ENCODE results near the gene GPC2.
"Not testable (repeated sequence)": the region's sequence is repeated elsewhere in the genome, so short reads cannot be mapped to it uniquely, and the experiment has no call there.

GPC2 gene

GRCh38 chr7:100198266-100198665, 21.1 kb upstream of the GPC2 start:
- no peak for DNase-seq

- not testable (repeated sequence) for DNase-seq
These were observed 18.7 kb upstream of the GPC2 start for GRCh38 chr7:100195901-100196322.

DNA sequence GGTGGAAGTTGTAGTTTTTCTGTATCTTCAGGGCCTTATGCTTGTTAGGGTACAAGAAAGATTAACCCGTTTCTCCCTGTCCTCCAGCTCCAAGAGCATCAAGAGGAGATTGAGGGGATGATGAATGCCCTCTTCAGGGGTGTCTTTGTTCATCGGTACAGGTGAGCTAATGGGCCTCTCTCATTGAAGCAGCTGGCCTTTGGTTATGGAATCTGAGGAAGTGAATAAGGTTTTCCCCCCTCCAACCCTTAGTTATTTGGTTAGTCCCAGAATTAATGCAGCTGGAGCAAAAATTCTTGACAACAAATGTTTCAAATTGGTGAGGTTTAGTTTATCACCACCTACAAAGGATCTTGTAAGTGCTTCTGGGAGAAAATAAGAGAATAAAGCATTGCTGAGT, 18.0 kb upstream of the GPC2 start:
- DNase-seq: no peak

GRCh38 chr7:100192969-100193368, 15.8 kb upstream of the GPC2 start:
- DNase-seq: no peak

DNA sequence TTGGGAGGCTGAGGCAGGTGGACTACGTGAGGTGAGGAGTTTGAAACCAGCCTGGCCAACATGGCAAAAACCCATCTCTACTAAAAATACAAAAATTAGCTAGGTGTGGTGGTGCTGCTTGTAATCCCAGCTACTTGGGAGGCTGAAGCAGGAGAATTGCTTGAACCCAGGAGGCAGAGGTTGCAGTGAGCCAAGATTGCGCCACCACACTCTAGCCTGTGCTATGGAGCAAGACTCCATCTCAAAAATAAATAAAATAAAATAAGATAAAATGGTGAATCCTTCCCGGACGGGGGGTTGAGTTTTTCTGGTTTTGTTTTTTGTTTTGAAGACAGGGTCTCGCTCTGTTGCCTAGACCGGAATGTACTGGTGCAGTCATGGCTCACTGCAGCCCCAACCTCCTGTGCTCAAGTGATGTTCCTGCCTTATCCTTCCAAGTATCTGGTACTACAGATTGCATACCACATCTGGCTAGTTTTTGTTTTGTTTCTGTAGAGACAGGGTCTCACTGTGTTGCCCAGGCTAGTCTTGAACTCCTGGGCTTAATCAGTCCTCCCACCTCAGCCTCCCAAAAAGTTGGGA, 15.2 kb upstream of the GPC2 start:
- not testable (repeated sequence) for DNase-seq

DNA sequence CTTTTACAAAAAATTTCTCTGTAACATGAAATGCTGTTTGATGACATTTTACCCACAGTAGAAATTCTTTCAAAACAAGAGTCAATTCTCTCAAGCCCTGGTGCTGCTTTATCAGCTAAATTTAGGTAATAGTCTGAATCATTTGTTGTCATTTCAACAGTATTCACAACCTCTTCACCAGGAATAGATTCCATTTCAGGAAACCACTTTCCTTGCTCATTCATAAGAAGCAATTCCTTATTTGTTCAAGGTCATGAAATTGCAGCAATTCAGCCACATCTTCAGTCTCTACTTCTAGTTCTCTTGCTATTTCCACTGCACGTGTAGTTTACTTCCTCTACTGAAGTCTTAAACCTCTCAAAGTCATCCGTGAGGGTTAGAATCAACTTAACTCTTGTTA, 14.6 kb upstream of the GPC2 start:
- no peak for DNase-seq

GRCh38 chr7:100190048-100190711, 13.0 kb upstream of the GPC2 start:
- DNase-seq: no peak

- DNase-seq: no peak
These were observed 11.9 kb upstream of the GPC2 start for GRCh38 chr7:100189061-100189460.

- DNase-seq: no peak
These were observed 8.5 kb upstream of the GPC2 start for GRCh38 chr7:100185726-100186125.

- not testable (repeated sequence) for DNase-seq
These were observed 5.9 kb upstream of the GPC2 start for GRCh38 chr7:100183090-100183489.

- DNase-seq: not testable (repeated sequence)
These were observed 5.4 kb upstream of the GPC2 start for GRCh38 chr7:100182616-100183015.

GRCh38 chr7:100180084-100180483, 2.9 kb upstream of the GPC2 start:
- not testable (repeated sequence) for DNase-seq

GRCh38 chr7:100176096-100177044, 811 bp downstream of the GPC2 start:
- no peak for DNase-seq

GRCh38 chr7:100175296-100175935, 1.8 kb downstream of the GPC2 start:
- no peak for DNase-seq

DNA sequence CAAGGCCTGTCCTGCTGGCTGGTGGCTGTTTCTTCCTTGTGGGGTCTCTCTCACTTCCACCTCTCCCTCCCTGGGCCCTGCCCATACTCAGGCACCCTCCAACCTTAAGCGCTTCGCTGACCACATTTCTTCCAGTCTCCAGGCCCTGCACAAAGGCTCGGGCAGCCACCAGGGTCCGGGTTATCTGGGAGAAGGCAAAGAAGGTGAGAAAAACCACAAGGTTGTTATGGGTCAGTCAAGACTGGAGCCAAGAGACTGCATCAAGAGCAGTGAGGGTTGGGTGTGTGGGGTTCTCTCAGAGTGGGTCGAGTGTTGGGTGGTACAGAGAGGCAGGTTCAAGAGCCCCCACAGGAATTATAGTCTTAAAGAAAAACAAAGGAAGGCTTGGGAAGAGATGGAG, 2.6 kb downstream of the GPC2 start:
- DNase-seq: no peak

- no peak for DNase-seq
These were observed 3.2 kb downstream of the GPC2 start for GRCh38 chr7:100173806-100174495.

DNA sequence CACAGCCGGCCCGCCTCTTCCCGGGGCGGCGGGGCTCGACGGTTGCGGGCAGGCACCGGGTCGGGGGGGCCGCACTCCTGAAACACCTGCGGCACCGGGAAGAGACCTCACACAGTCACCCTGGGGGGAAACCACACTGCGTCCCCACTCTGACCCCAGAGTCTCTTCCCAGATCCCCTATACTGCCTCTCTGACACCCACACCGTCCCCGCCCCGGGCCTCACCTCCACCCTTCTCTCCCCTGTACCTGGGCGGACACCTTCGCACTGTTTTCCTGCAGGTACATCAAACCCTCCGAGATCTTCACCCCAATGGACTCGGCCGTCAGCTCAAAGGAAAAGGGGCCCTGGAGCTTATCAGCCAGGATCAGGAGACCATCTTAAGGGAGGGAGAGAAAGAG, 5.3 kb downstream of the GPC2 start:
- no peak for DNase-seq

GRCh38 chr7:100171087-100171681, 6.0 kb downstream of the GPC2 start:
- DNase-seq: no peak

DNA sequence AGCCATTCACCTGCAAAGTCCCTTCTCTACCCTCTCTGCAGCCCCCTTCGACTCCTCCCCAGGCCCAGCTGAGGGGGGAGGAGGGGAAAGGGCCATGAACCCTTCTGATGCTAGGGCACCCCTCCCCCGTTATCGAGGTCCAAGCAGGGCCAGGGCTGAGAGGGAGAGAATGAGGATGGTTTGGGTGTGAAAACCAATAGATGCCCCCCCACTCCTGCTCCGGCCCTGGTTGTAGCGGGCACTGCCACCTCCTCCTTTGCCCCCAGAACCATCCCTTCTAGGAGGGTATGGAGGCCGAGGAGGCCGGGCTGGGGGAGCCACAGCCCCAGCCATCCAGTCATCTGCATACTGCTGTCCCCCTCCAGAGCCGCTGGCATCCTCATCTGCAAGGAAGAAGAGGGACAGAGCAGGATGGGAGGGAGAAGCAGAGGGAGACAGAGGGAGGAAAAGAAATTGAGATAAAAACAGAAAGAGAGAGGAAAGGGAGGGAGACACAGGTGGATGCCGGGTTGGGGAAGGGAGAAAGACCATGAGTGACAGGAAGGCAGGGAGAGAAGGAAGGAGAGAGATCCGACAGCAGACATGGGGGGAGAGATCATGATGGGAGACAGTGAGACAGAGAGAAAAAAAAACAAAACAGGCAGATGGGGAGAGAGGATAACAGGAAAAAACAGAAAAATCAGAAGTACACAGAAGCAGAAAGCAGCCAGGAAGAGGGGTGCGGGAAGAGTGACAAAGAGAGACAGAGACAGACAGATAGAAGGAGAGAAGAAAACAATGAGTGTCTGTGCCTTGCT, 6.9 kb downstream of the GPC2 start:
- DNase-seq: no peak

GRCh38 chr7:100169147-100169850, 7.9 kb downstream of the GPC2 start:
- no peak for DNase-seq

DNA sequence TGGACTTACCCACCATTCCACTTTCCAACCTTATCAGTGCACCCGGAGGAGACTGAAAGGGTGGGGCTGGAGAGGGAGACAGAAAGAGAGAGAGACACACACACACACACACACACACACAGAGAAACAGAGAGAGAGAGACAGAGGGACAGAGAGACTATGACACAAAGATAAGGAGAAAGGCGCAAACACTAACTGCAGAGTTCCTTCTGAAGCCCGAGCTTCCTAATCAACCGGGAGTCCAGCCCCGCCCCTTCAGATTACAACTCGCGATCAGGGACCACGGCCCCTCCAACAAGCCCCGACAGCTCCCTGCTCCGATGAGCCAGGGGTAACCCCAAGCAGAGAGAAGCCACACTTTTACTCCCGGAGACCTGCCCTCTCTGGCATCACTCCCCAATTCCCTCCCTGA, 9.3 kb downstream of the GPC2 start:
- no peak for DNase-seq
